EL (cell line): Measurements from ENCODE around the gene ALG12.

Experiments used
- DNase-seq: peaks from one replicate; pipeline ENCODE4 v3.0.0-alpha.2; 2016

Gene ALG12

GRCh38 chr22:49910229-49911155 is 7.7 kb downstream of the ALG12 start:
- DNase-seq: no peak

- no peak for DNase-seq
These were observed 8.6 kb downstream of the ALG12 start for GRCh38 chr22:49909476-49910205.

DNA sequence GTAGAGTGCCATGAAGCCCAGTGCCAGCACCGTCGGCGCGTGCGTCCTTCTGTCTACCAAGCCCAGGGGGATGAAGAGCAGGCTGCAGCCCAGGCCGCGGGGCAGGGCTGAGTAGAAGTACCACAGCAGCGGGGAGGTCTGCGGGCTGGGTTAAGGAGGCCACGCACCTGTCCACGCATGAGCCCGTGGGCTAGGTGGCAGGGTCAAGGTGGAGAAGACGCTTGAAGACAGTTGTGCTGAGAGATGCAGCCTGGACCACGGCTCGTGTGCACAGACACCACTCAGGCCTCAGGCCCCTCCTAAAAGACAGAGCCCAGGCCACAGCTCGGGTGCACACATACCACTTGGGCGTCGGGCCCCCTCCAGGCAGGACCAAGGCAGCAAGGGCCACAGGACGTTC is 10.4 kb downstream of the ALG12 start:
- DNase-seq: no peak

DNA sequence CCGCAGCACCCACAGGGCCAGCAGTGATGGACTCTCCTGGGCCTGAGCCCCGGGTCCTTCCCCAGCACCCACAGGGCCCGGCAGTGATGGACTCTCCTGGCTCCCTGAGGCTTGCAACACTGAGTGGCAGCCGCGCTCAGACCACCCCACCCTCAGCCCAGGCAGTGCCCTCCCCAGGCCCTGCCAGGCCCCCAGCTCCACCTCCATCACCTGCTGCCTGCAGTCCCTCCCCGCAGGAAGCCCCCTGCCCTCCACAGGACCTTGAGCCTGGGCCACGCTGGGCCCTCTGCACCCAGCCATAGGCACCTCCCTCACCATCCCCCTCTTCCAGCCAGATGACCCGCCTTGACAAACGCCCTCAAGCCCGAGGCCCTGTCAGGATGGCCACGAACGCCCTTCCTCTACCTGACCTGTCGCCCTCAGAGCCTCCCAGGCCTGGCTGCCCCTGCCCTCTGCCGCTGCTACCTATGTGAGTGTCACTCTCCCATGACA is 11.4 kb downstream of the ALG12 start:
- no peak for DNase-seq

DNA sequence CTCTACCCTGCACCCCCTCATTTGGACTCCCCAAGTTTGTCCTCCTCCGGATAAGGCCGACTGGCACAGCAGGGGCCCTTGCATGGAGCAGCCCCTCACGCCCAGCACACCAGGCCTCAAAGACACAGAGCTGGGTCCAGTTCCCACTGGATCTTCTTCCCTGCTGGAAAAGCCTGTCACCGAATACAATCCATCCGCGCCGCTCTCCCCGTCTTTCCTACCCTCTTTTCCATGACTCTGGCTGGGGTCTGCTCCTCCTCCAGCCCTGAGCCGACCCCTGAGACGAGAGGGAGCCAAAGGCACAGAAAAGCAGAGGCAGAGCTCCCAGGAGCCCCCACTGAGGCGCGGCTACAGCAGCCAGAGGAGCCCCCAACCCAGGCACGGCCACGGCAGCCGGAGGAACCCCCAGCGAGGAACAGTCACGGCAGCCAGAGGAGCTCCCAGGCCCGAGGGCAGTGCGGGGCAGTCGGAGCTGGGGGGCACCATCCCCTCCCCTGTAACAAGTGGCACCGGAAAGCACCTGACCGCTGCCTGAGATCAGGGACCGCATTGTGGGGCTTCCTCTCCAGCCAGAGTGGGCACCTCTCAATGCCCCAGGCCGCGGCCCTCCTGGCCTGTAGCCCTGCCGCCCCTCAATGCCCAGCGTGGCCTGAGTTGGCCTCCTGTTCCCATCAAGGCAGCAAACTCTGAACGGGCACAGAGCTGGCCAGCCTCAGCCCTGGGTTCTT is 12.0 kb downstream of the ALG12 start:
- no peak for DNase-seq

- DNase-seq: no peak
These were observed 12.8 kb downstream of the ALG12 start for GRCh38 chr22:49905465-49905864.

DNA sequence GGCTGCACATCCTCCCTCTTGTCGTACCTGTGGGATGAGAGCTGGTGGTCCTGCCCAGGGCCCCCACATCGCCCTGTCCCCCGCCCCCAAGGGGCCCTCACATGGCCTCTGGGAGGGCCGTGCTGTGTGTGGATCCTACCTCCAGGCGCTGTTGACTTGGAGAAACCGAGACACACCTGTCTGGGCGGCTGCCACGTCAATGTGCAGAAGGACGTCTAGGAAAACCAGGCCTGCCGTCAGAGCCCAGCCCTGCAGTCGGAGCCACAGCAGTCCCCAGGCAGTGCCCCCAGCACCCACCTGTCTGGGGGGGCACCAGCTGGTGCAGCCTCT is 14.2 kb downstream of the ALG12 start:
- DNase-seq: no peak

DNA sequence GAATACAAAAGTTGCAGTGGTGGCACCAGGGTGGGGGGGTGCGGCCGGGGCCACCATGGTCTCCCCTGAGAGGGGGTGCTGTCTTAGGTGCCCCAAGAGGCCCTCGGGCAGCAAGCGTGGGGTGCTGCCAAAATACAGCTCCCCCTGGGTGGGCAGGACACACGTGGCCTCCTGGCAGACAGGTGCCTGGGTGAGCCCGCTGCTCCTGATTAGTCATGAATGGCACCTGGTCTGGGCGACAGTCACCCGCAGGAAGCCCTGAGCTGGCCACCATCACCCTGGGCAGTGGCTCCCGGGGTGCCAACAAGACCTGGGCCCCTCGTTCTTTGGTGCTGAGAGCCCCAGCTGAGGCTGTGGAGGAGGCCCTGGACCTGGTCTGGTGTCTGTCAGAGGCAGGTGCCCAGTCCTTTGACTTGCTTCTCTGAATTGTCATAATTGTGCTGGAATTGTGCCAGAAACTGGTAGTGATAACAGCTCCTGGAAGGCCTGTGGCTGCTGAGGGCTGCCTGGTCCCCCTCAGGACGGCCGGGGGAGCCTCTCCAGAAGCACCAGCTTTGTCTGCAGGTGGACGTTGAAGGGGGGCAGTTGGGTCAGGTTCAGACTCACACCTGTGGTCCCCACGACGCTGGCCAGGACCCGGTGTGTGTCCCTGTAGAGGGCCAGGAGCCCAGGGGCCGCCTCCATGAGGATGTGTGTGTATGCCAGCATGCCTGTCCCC is 14.8 kb downstream of the ALG12 start:
- no peak for DNase-seq

GRCh38 chr22:49901457-49901856 is 16.8 kb downstream of the ALG12 start:
- no peak for DNase-seq

GRCh38 chr22:49900441-49901230 is 17.6 kb downstream of the ALG12 start:
- DNase-seq: no peak

GRCh38 chr22:49899530-49899929 is 18.7 kb downstream of the ALG12 start:
- no peak for DNase-seq

- DNase-seq: no peak
These were observed 21.1 kb downstream of the ALG12 start for GRCh38 chr22:49897015-49897684.

DNA sequence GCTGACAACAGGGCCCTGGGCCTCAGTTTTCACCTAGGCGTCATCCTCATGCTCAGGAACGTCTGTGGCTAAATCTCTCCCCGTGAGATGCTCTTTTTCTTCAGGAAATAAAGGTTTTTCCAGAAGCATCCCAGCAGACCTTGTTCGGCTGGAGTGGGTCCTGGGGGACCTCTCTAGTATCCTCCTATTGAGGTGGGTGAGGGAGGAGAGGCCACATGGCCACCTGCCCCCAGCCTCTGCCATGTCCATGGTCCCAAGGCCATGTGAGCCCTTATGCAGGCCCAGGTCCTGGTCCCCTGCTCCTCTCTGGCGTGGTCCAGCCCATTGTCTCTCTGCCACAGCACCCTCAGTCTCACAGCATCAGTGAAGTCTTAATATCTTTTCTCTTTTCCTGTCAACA is 22.0 kb downstream of the ALG12 start:
- no peak for DNase-seq

DNA sequence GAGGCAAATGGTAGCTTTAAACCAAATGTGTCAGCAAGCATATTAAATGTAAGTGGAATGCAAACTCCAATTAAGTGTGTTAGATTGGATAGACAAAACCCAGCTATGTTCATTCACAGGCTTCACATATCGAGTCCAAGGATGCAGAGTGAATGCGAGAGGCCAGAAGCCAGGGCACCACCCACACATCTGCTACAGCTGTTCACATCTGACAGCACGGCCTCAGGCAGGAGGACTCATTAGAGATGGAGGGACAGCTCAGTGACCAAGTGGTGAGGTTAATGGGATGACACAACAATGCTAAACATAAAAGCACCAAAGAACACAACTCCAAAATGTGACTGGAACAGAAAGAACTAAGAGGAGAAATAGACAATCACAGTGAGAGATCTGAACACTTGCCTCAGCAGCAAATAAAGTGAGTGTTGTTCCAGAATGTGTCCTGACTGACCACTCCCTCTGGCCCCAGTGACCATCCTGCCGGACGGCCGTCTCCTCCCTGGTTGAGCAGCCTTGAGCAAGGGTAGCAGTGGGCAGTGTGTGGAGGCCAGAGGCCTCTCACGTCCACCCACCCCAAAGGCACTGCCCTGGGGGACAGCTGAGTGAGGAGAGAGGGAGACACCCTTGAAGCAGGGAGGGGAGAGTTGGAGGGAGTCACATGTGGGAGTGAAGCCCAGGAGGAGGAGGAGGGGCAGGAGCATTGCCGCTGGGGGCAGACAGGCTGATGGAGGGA is 23.8 kb downstream of the ALG12 start:
- DNase-seq: no peak

DNA sequence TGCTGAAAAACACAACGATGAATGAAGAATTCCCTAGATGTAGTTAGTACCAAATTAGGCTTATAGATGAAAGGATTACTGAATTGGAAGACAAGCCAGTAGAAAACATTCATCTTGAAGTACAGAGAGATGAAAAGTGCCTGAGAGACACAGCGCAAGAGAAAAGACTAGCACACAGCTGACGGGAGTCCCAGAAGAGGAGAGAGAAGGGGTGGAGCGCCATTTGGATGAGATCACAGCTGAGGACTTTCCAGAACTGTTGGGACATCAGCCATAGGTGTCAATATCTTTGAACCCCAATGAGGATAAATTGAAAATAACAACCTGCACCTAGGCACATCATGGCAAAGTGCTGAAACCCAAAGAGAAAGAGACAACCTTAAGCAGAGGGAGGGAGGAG is 25.2 kb downstream of the ALG12 start:
- DNase-seq: no peak

DNA sequence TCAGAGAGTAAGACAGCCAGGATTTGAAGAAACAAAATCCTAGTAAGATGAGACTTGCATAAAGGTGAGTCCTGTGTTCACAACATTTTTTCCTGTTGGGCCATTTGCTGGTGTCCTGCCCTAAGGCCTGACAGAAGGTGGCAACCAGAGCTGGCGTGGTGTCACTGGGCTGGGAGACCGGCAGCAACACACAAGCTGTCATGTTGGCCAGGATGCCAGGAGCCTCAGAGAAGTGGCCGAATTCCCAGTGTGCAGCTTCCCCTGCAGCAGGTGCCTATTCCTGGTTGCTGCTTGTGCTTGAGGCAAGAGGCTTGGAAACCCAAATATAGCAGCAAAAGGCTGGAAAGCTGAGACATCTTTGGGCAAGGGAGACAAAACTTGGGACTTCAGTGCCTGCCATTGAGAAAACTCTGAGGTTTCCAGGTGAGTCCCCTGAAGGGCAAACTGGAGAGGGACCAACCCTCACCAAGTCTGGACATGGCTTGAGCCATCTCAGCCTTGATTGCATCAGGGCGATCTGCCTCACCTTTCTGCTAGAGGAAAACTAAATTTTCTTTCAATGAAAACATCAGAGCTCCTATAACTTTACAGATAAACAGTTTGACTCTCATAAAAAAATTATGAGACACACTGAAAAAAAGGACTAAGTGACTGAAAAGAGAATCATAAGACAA is 25.9 kb downstream of the ALG12 start:
- DNase-seq: no peak

DNA sequence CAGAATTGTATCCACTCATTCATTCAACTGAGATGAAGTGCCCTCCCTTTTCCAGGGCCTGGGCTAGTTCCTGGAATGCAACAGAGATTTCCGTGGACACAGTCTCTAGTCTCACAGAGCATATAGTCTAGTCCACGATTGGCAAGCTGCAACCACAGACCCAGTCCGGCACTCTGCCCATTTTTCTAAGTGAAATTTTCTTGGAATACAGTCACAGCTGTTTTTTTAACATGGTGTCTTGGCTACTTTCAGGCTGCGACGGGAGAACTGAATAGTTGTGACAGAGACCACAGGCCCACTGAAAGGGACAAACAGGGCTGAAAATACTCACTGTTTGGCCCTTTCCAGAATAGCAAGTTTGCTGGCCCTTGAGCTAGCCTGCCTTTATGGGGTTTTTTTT is 29.2 kb downstream of the ALG12 start:
- no peak for DNase-seq

DNA sequence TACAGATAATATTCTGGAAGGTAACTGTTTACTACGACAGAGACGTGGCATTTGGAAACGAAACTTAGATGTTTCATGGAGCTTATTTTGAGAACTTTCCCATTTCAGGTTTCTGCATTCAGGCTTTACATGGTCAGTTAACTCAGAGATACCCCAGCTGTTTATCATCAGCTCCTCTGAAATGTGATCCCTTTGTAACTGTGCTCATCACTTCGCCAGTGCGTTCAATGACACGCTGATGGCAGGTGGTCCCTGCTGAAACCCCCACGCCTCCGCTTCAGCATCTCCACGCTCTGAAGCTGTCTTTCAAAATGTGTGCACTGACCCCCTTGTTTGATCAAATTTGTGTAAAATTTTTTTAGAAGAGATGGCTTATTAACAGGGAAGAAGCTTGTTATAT is 30.5 kb downstream of the ALG12 start:
- no peak for DNase-seq

DNA sequence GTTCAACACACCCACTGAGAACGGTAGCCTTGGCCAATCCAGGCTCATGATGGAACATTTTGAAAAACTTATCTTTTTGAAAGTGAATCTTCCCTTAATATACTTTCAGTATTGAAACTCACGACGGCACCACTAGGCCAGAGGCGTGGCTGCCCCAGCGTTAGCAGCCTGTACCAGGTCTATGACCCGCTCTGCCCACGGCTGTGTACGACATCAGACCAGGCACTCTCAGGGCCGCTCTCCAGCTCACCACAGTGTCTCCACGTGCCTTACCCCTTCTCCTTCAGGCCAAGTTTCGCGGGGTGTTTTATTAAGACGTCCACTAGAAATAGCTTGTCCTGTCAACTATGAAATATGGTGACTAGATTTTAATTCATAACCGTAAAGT is 31.2 kb downstream of the ALG12 start:
- no peak for DNase-seq
